ENCODE measurements around the gene TP53AIP1.

TP53AIP1 gene

GRCh38 chr11:128933481-128934178 lies 9.0 kb downstream of the TP53AIP1 start:
- in situ Hi-C loops (cut with HindIII; ENCODE audit: low pct_ligation_motif_present, low sequenced_read_pairs) = no loop called here
- no peak overlapping the region for H3K27ac ChIP-seq
- no peaks in the 10 kb centered on the region for H3K36me3 ChIP-seq (replicated peaks)
- DNase-seq = no peak
- TF ChIP-seq, protein P1, sequence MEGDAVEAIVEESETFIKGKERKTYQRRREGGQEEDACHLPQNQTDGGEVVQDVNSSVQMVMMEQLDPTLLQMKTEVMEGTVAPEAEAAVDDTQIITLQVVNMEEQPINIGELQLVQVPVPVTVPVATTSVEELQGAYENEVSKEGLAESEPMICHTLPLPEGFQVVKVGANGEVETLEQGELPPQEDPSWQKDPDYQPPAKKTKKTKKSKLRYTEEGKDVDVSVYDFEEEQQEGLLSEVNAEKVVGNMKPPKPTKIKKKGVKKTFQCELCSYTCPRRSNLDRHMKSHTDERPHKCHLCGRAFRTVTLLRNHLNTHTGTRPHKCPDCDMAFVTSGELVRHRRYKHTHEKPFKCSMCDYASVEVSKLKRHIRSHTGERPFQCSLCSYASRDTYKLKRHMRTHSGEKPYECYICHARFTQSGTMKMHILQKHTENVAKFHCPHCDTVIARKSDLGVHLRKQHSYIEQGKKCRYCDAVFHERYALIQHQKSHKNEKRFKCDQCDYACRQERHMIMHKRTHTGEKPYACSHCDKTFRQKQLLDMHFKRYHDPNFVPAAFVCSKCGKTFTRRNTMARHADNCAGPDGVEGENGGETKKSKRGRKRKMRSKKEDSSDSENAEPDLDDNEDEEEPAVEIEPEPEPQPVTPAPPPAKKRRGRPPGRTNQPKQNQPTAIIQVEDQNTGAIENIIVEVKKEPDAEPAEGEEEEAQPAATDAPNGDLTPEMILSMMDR (IDR thresholded peaks at IDR 0.05; ENCODE audit: low read depth, low read length, missing control alignments) = no peak
- no peaks in the 10 kb centered on the region for H3K27me3 ChIP-seq (replicated peaks)
- no peak overlapping the region for H3K4me3 ChIP-seq (ENCODE audit: low read depth, low read length)

- no peak overlapping the region for H3K27ac ChIP-seq
- TF ChIP-seq, protein P1 (IDR thresholded peaks at IDR 0.05; ENCODE audit: low read depth, low read length, missing control alignments) = no peak
- no peak for DNase-seq
- no peak overlapping the region for H3K4me3 ChIP-seq (ENCODE audit: low read depth, low read length)
- no peaks in the 10 kb centered on the region for H3K36me3 ChIP-seq (replicated peaks)
- no peaks in the 10 kb centered on the region for H3K27me3 ChIP-seq (replicated peaks)
- in situ Hi-C loops (cut with HindIII; ENCODE audit: low pct_ligation_motif_present, low sequenced_read_pairs) = no loop called here
Observed at GRCh38 chr11:128931668-128932067, 11.0 kb downstream of the TP53AIP1 start.

- H3K27me3 ChIP-seq (replicated peaks) = no peaks in the 10 kb centered on the region
- TF ChIP-seq, protein P1 (IDR thresholded peaks at IDR 0.05; ENCODE audit: low read depth, low read length, missing control alignments) = no peak
- no peak overlapping the region for H3K4me3 ChIP-seq (ENCODE audit: low read depth, low read length)
- no peaks in the 10 kb centered on the region for H3K36me3 ChIP-seq (replicated peaks)
- no peak for DNase-seq
- in situ Hi-C loops (cut with HindIII; ENCODE audit: low pct_ligation_motif_present, low sequenced_read_pairs) = no loop called here
- no peak overlapping the region for H3K27ac ChIP-seq
Observed at GRCh38 chr11:128931066-128931465, 11.6 kb downstream of the TP53AIP1 start.

DNA sequence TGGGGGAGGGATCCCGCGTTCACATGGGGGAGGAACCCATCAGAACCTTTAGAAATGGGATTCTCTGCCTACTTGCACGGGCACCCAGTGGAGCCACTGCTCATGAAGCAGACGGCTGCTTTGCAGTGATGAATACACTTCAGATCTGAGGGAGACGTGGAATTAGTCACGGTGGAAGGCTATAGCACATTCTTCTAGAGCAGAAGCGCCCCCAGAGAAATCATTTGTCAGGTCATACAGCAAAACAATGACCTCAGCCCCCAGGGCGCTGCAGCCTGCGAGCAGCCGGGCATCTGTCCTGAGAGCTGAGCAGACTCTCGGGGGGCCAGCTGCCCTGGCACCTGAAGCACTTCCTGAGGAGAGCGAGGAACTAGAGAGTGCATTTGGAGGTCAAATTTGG lies 12.7 kb downstream of the TP53AIP1 start:
- H3K27me3 ChIP-seq (replicated peaks) = peaks cover 3% of the 10 kb centered on the region
- in situ Hi-C loops (cut with HindIII; ENCODE audit: low pct_ligation_motif_present, low sequenced_read_pairs) = no loop called here
- TF ChIP-seq, protein P1 (IDR thresholded peaks at IDR 0.05; ENCODE audit: low read depth, low read length, missing control alignments) = no peak
- no peak overlapping the region for H3K27ac ChIP-seq
- no peaks in the 10 kb centered on the region for H3K36me3 ChIP-seq (replicated peaks)
- DNase-seq = peak; percentile 21
- no peak overlapping the region for H3K4me3 ChIP-seq (ENCODE audit: low read depth, low read length)

DNA sequence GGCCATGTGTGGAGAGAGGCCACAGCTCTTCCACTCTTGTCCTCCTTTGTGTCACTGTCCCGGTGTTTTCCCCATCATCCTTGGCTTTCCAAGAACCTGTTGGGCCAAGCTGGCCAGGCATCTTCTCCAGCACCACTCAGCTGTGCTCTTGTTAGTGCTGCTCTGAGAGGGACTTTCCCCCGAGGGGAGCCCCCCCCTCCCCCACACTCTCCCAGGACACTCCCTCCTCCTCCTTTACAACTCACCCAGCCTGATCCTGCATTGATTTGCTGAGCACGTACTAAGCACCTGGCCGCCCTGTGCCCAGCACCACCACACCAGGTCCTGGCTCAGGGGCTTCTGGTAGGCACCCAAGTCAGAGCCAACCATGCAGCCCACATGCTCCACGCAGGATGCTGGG lies 13.2 kb downstream of the TP53AIP1 start:
- Histone ChIP-seq H3K27ac (no peak overlapping the region), H3K4me3 (ENCODE audit: low read depth, low read length) (no peak overlapping the region), H3K27me3 (replicated peaks) (peaks cover 8% of the 10 kb centered on the region), H3K36me3 (replicated peaks) (no peaks in the 10 kb centered on the region)
- DNase-seq = no peak
- TF ChIP-seq, protein P1 (IDR thresholded peaks at IDR 0.05; ENCODE audit: low read depth, low read length, missing control alignments) = no peak
- in situ Hi-C loops (cut with HindIII; ENCODE audit: low pct_ligation_motif_present, low sequenced_read_pairs) = no loop called here

GRCh38 chr11:128928400-128928799 lies 14.3 kb downstream of the TP53AIP1 start:
- in situ Hi-C loops (cut with HindIII; ENCODE audit: low pct_ligation_motif_present, low sequenced_read_pairs) = no loop called here
- TF ChIP-seq, protein P1 (IDR thresholded peaks at IDR 0.05; ENCODE audit: low read depth, low read length, missing control alignments) = no peak
- Histone ChIP-seq H3K36me3 (replicated peaks) (no peaks in the 10 kb centered on the region), H3K27me3 (replicated peaks) (peaks cover 11% of the 10 kb centered on the region), H3K27ac (no peak overlapping the region), H3K4me3 (ENCODE audit: low read depth, low read length) (no peak overlapping the region)
- DNase-seq = no peak

Data from brain microvascular endothelial cell (primary cell).